Cerebellar cortex (tissue), 1 donor: Measurements from ENCODE around the gene C1orf141.
"Not testable (repeated sequence)": the region's sequence is repeated elsewhere in the genome, so short reads cannot be mapped to it uniquely, and the experiment has no call there.

ENCODE experiments used
- DNase-seq: peaks from one replicate; pipeline ENCODE4 v3.0.0-alpha.2; 2015; ENCODE audit warnings: low spot score

C1orf141 gene

GRCh38 chr1:67085326-67085725 is 49.4 kb downstream of the C1orf141 start:
- no peak for DNase-seq

- DNase-seq = no peak
Observed at GRCh38 chr1:67084765-67085318, 49.9 kb downstream of the C1orf141 start.

GRCh38 chr1:67078291-67078690 is 56.5 kb downstream of the C1orf141 start:
- DNase-seq = no peak

- no peak for DNase-seq
Observed at GRCh38 chr1:67077593-67077992, 57.2 kb downstream of the C1orf141 start.

GRCh38 chr1:67072749-67073148 is 62.0 kb downstream of the C1orf141 start:
- DNase-seq = no peak

- not testable (repeated sequence) for DNase-seq
Observed at GRCh38 chr1:67067655-67068054, 67.1 kb downstream of the C1orf141 start.

GRCh38 chr1:67062412-67062811 is 72.4 kb downstream of the C1orf141 start:
- no peak for DNase-seq

- no peak for DNase-seq
Observed at GRCh38 chr1:67061266-67061665, 73.5 kb downstream of the C1orf141 start.

- no peak for DNase-seq
Observed at GRCh38 chr1:67060811-67061218, 74.0 kb downstream of the C1orf141 start.

- DNase-seq = no peak
Observed at GRCh38 chr1:67059346-67059745, 75.4 kb downstream of the C1orf141 start.

GRCh38 chr1:67058761-67059160 is 76.0 kb downstream of the C1orf141 start:
- no peak for DNase-seq

- no peak for DNase-seq
Observed at GRCh38 chr1:67058242-67058641, 76.5 kb downstream of the C1orf141 start.

GRCh38 chr1:67053785-67054772 is 80.7 kb downstream of the C1orf141 start, which contains the start of gene SLC35D1:
Gene SLC35D1 (minus strand): TSS chr1:67054148. CDS start chr1:67054013, 135 bp downstream.
- peak; percentile 82 for DNase-seq

GRCh38 chr1:67053535-67053784 is 81.3 kb downstream of the C1orf141 start:
- DNase-seq = no peak

GRCh38 chr1:67052741-67053534 is 81.8 kb downstream of the C1orf141 start:
- peak; percentile 44 for DNase-seq

- DNase-seq = no peak
Observed at GRCh38 chr1:67051196-67051595, 83.6 kb downstream of the C1orf141 start.

- no peak for DNase-seq
Observed at GRCh38 chr1:67044631-67045270, 90.0 kb downstream of the C1orf141 start.

- DNase-seq = no peak
Observed at GRCh38 chr1:67043366-67043765, 91.4 kb downstream of the C1orf141 start.
